ENCODE data around the gene TECTA.
"Not testable (repeated sequence)": the region's sequence is repeated elsewhere in the genome, so short reads cannot be mapped to it uniquely, and the experiment has no call there.

TECTA gene

GRCh38 chr11:121238956-121239355, 137.9 kb downstream of the TECTA start:
- no peak for DNase-seq (ENCODE audit: low read depth, low spot score)
- in situ Hi-C loops (cut with HindIII; ENCODE audit: low sequenced_read_pairs) = no loop called here
- no peak for TF ChIP-seq CTCF (IDR thresholded peaks at IDR 0.05; ENCODE audit: low read depth, low read length)
- H3K4me3 ChIP-seq (ENCODE audit: low read depth, low read length) = no peak overlapping the region

- H3K4me3 ChIP-seq (ENCODE audit: low read depth, low read length); in situ Hi-C loops (cut with HindIII; ENCODE audit: low sequenced_read_pairs): not testable (repeated sequence)
- DNase-seq (ENCODE audit: low read depth, low spot score) = peak; percentile 11
Measured at GRCh38 chr11:121240001-121240400, 139.0 kb downstream of the TECTA start.

- in situ Hi-C loops (cut with HindIII; ENCODE audit: low sequenced_read_pairs) = no loop called here
- no peak overlapping the region for H3K4me3 ChIP-seq (ENCODE audit: low read depth, low read length)
- DNase-seq (ENCODE audit: low read depth, low spot score) = peak; percentile 41
- TF ChIP-seq CTCF (IDR thresholded peaks at IDR 0.05; ENCODE audit: low read depth, low read length) = no peak
Measured at GRCh38 chr11:121240650-121241303, 139.7 kb downstream of the TECTA start.
